Measurements from ENCODE around the gene IL1RL1.

The IL1RL1 gene

GRCh38 chr2:102345329-102345920 is 34.1 kb downstream of the IL1RL1 start:
- Histone ChIP-seq H3K9me3 (ENCODE audit: control insufficient read depth in 5 of 5, low read length in 5 of 5) (no peaks in the 10 kb centered on the region), H3K27me3 (ENCODE audit: control insufficient read depth in 5 of 5, insufficient read depth in 4 of 5, low read length in 5 of 5) (peaks cover 0 to 2% (median 0%) of the 10 kb centered on the region in 5 donors), H3K4me1 (ENCODE audit: control insufficient read depth in 5 of 5, insufficient read depth in 5 of 5, low read length in 5 of 5) (no peaks in the 10 kb centered on the region), H3K4me3 (ENCODE audit: low read depth in 1 of 5, low read length in 5 of 5) (no peak overlapping the region), H3K36me3 (ENCODE audit: control insufficient read depth in 5 of 5, insufficient read depth in 5 of 5, low read length in 5 of 5) (no peaks in the 10 kb centered on the region), H3K27ac (ENCODE audit: low read depth, low read length) (no peak overlapping the region), H3K9ac (ENCODE audit: low read length in 5 of 5) (no peak overlapping the region)

GRCh38 chr2:102346381-102347130 is 35.2 kb downstream of the IL1RL1 start:
- Histone ChIP-seq H3K36me3 (ENCODE audit: control insufficient read depth in 5 of 5, insufficient read depth in 5 of 5, low read length in 5 of 5) (no peaks in the 10 kb centered on the region), H3K9ac (ENCODE audit: low read length in 5 of 5) (no peak overlapping the region), H3K27me3 (ENCODE audit: control insufficient read depth in 5 of 5, insufficient read depth in 4 of 5, low read length in 5 of 5) (peaks cover 0 to 2% (median 0%) of the 10 kb centered on the region in 5 donors), H3K4me3 (ENCODE audit: low read depth in 1 of 5, low read length in 5 of 5) (no peak overlapping the region), H3K9me3 (ENCODE audit: control insufficient read depth in 5 of 5, low read length in 5 of 5) (no peaks in the 10 kb centered on the region), H3K4me1 (ENCODE audit: control insufficient read depth in 5 of 5, insufficient read depth in 5 of 5, low read length in 5 of 5) (no peaks in the 10 kb centered on the region), H3K27ac (ENCODE audit: low read depth, low read length) (no peak overlapping the region)

- H3K9ac ChIP-seq (ENCODE audit: low read length in 5 of 5): no peak overlapping the region
These were observed 38.9 kb downstream of the IL1RL1 start for GRCh38 chr2:102350137-102350793.

GRCh38 chr2:102355526-102356380 is 44.4 kb downstream of the IL1RL1 start, which contains the start of gene IL18R1:
Gene IL18R1 (plus strand): TSS chr2:102355796. CDS start chr2:102362661, 6,865 bp downstream.
- Histone ChIP-seq H3K27me3 (ENCODE audit: control insufficient read depth in 5 of 5, insufficient read depth in 4 of 5, low read length in 5 of 5) (no peaks in the 10 kb centered on the region), H3K36me3 (ENCODE audit: control insufficient read depth in 5 of 5, insufficient read depth in 5 of 5, low read length in 5 of 5) (no peaks in the 10 kb centered on the region), H3K4me1 (ENCODE audit: control insufficient read depth in 5 of 5, insufficient read depth in 5 of 5, low read length in 5 of 5) (peaks cover 0 to 9% (median 4%) of the 10 kb centered on the region in 5 donors), H3K9me3 (ENCODE audit: control insufficient read depth in 5 of 5, low read length in 5 of 5) (no peaks in the 10 kb centered on the region), H3K9ac (ENCODE audit: low read length in 5 of 5) (peak within 1 kb of the TSS in 4 of 5 donors; percentile 66 to 84 (median 81)), H3K27ac (ENCODE audit: low read depth, low read length) (peak within 1 kb of the TSS; percentile 16), H3K4me3 (ENCODE audit: low read depth in 1 of 5, low read length in 5 of 5) (peak within 1 kb of the TSS; percentile 44 to 76 (median 72))

More at GRCh38 chr2:102350137-102350793, 38.9 kb downstream of the IL1RL1 start:
- no peaks in the 10 kb centered on the region for H3K4me1 ChIP-seq (ENCODE audit: control insufficient read depth in 5 of 5, insufficient read depth in 5 of 5, low read length in 5 of 5)
- peaks cover 0 to 2% (median 0%) of the 10 kb centered on the region in 5 donors for H3K27me3 ChIP-seq (ENCODE audit: control insufficient read depth in 5 of 5, insufficient read depth in 4 of 5, low read length in 5 of 5)
- no peaks in the 10 kb centered on the region for H3K9me3 ChIP-seq (ENCODE audit: control insufficient read depth in 5 of 5, low read length in 5 of 5)
- no peak overlapping the region for H3K4me3 ChIP-seq (ENCODE audit: low read depth in 1 of 5, low read length in 5 of 5)
- H3K36me3 ChIP-seq (ENCODE audit: control insufficient read depth in 5 of 5, insufficient read depth in 5 of 5, low read length in 5 of 5): no peaks in the 10 kb centered on the region
- H3K27ac ChIP-seq (ENCODE audit: low read depth, low read length): no peak overlapping the region

GRCh38 chr2:102356381-102356712 is 45.0 kb downstream of the IL1RL1 start:
- peak overlapping the region; percentile 16 for H3K27ac ChIP-seq (ENCODE audit: low read depth, low read length)
- peak overlapping the region in 4 of 5 donors; percentile 66 to 84 (median 81) for H3K9ac ChIP-seq (ENCODE audit: low read length in 5 of 5)

GRCh38 chr2:102356741-102357140 is 45.4 kb downstream of the IL1RL1 start:
- Histone ChIP-seq H3K4me3 (ENCODE audit: low read depth in 1 of 5, low read length in 5 of 5) (peak overlapping the region in 3 of 5 donors; percentile 72 to 76 (median 75)), H3K27me3 (ENCODE audit: control insufficient read depth in 5 of 5, insufficient read depth in 4 of 5, low read length in 5 of 5) (no peaks in the 10 kb centered on the region), H3K4me1 (ENCODE audit: control insufficient read depth in 5 of 5, insufficient read depth in 5 of 5, low read length in 5 of 5) (peaks cover 0 to 9% (median 4%) of the 10 kb centered on the region in 5 donors), H3K27ac (ENCODE audit: low read depth, low read length) (peak overlapping the region; percentile 16), H3K36me3 (ENCODE audit: control insufficient read depth in 5 of 5, insufficient read depth in 5 of 5, low read length in 5 of 5) (no peaks in the 10 kb centered on the region), H3K9ac (ENCODE audit: low read length in 5 of 5) (peak overlapping the region in 1 of 5 donors; percentile 82), H3K9me3 (ENCODE audit: control insufficient read depth in 5 of 5, low read length in 5 of 5) (no peaks in the 10 kb centered on the region)

More at GRCh38 chr2:102356381-102356712, 45.0 kb downstream of the IL1RL1 start:
- Histone ChIP-seq H3K27me3 (ENCODE audit: control insufficient read depth in 5 of 5, insufficient read depth in 4 of 5, low read length in 5 of 5) (no peaks in the 10 kb centered on the region), H3K9me3 (ENCODE audit: control insufficient read depth in 5 of 5, low read length in 5 of 5) (no peaks in the 10 kb centered on the region), H3K36me3 (ENCODE audit: control insufficient read depth in 5 of 5, insufficient read depth in 5 of 5, low read length in 5 of 5) (no peaks in the 10 kb centered on the region), H3K4me3 (ENCODE audit: low read depth in 1 of 5, low read length in 5 of 5) (peak overlapping the region; percentile 44 to 76 (median 72)), H3K4me1 (ENCODE audit: control insufficient read depth in 5 of 5, insufficient read depth in 5 of 5, low read length in 5 of 5) (peaks cover 0 to 9% (median 4%) of the 10 kb centered on the region in 5 donors)

- Histone ChIP-seq H3K27me3 (ENCODE audit: control insufficient read depth in 5 of 5, insufficient read depth in 4 of 5, low read length in 5 of 5) (no peaks in the 10 kb centered on the region), H3K4me3 (ENCODE audit: low read depth in 1 of 5, low read length in 5 of 5) (no peak overlapping the region), H3K9ac (ENCODE audit: low read length in 5 of 5) (no peak overlapping the region), H3K36me3 (ENCODE audit: control insufficient read depth in 5 of 5, insufficient read depth in 5 of 5, low read length in 5 of 5) (no peaks in the 10 kb centered on the region), H3K27ac (ENCODE audit: low read depth, low read length) (no peak overlapping the region), H3K9me3 (ENCODE audit: control insufficient read depth in 5 of 5, low read length in 5 of 5) (no peaks in the 10 kb centered on the region), H3K4me1 (ENCODE audit: control insufficient read depth in 5 of 5, insufficient read depth in 5 of 5, low read length in 5 of 5) (peaks cover 0 to 9% (median 4%) of the 10 kb centered on the region in 5 donors)
These were observed 46.6 kb downstream of the IL1RL1 start for GRCh38 chr2:102357937-102358336.

- Histone ChIP-seq H3K4me3 (ENCODE audit: low read depth in 1 of 5, low read length in 5 of 5) (no peak overlapping the region), H3K4me1 (ENCODE audit: control insufficient read depth in 5 of 5, insufficient read depth in 5 of 5, low read length in 5 of 5) (peaks cover 0 to 9% (median 4%) of the 10 kb centered on the region in 5 donors), H3K9ac (ENCODE audit: low read length in 5 of 5) (no peak overlapping the region), H3K27ac (ENCODE audit: low read depth, low read length) (no peak overlapping the region), H3K9me3 (ENCODE audit: control insufficient read depth in 5 of 5, low read length in 5 of 5) (no peaks in the 10 kb centered on the region), H3K27me3 (ENCODE audit: control insufficient read depth in 5 of 5, insufficient read depth in 4 of 5, low read length in 5 of 5) (no peaks in the 10 kb centered on the region), H3K36me3 (ENCODE audit: control insufficient read depth in 5 of 5, insufficient read depth in 5 of 5, low read length in 5 of 5) (peaks cover 0 to 2% (median 0%) of the 10 kb centered on the region in 5 donors)
These were observed 47.1 kb downstream of the IL1RL1 start for GRCh38 chr2:102358496-102358895.

- H3K27ac ChIP-seq (ENCODE audit: low read depth, low read length): no peak overlapping the region
- no peak overlapping the region for H3K4me3 ChIP-seq (ENCODE audit: low read depth in 1 of 5, low read length in 5 of 5)
- H3K4me1 ChIP-seq (ENCODE audit: control insufficient read depth in 5 of 5, insufficient read depth in 5 of 5, low read length in 5 of 5): peaks cover 0 to 9% (median 4%) of the 10 kb centered on the region in 5 donors
- H3K9ac ChIP-seq (ENCODE audit: low read length in 5 of 5): no peak overlapping the region
- no peaks in the 10 kb centered on the region for H3K9me3 ChIP-seq (ENCODE audit: control insufficient read depth in 5 of 5, low read length in 5 of 5)
- H3K36me3 ChIP-seq (ENCODE audit: control insufficient read depth in 5 of 5, insufficient read depth in 5 of 5, low read length in 5 of 5): peaks cover 0 to 3% (median 0%) of the 10 kb centered on the region in 5 donors
- no peaks in the 10 kb centered on the region for H3K27me3 ChIP-seq (ENCODE audit: control insufficient read depth in 5 of 5, insufficient read depth in 4 of 5, low read length in 5 of 5)
These were observed 48.2 kb downstream of the IL1RL1 start for GRCh38 chr2:102359527-102359926.

All from subcutaneous abdominal adipose tissue (tissue), 5 donors.